ENCODE results near the gene EPB41L1.

Gene EPB41L1

GRCh38 chr20:36208257-36208656 lies 53.7 kb downstream of the EPB41L1 start:
- Histone ChIP-seq H3K4me3 (ENCODE audit: low read length in 2 of 2) (no peak overlapping the region), H3K9me3 (ENCODE audit: control insufficient read depth in 2 of 2, low read length in 2 of 2) (no peaks in the 10 kb centered on the region), H3K4me1 (ENCODE audit: control insufficient read depth, insufficient read depth, low read length) (no peaks in the 10 kb centered on the region), H3K9ac (ENCODE audit: low read length in 2 of 2) (no peak overlapping the region), H3K27me3 (ENCODE audit: control insufficient read depth in 1 of 2, insufficient read depth in 2 of 2, low read length in 2 of 2) (no peaks in the 10 kb centered on the region), H3K27ac (ENCODE audit: low read length) (no peak overlapping the region), H3K36me3 (ENCODE audit: control insufficient read depth in 2 of 2, insufficient read depth in 2 of 2, low read length in 2 of 2) (peaks cover 6 to 28% of the 10 kb centered on the region in 2 donors)

DNA sequence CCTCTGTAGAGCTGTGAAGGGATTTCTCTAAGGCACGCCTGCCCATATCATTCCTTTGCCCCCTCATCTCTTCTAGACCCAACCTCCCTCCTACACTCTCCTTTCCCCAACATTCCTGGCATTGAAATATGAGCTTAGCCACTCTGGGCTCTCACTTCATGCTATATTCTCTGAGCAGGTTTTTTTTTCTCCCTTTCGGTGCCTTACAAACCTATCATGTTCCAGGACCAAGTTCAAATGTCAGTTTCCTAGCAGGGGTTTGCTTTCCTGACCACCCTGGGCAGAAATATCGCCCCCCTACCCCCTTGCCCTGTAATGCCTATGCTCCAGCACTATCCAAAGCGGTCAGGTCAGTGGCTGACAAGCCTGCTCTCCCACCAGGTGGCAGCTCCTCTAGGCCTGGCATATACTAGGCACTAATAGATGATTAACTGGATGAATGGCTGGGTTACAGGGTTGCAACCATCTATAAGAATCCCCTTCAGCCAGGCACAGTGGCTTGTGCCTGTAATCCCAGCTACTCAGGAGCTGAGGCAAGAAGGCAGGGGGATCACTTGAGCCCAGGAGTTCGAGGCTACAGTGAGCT lies 56.0 kb downstream of the EPB41L1 start:
- H3K9me3 ChIP-seq (ENCODE audit: control insufficient read depth in 2 of 2, low read length in 2 of 2) = no peaks in the 10 kb centered on the region
- H3K36me3 ChIP-seq (ENCODE audit: control insufficient read depth in 2 of 2, insufficient read depth in 2 of 2, low read length in 2 of 2) = peaks cover 17 to 34% of the 10 kb centered on the region in 2 donors
- H3K27me3 ChIP-seq (ENCODE audit: control insufficient read depth in 1 of 2, insufficient read depth in 2 of 2, low read length in 2 of 2) = no peaks in the 10 kb centered on the region
- H3K4me1 ChIP-seq (ENCODE audit: control insufficient read depth, insufficient read depth, low read length) = no peaks in the 10 kb centered on the region
- no peak overlapping the region for H3K4me3 ChIP-seq (ENCODE audit: low read length in 2 of 2)
- no peak overlapping the region for H3K9ac ChIP-seq (ENCODE audit: low read length in 2 of 2)
- H3K27ac ChIP-seq (ENCODE audit: low read length) = no peak overlapping the region

DNA sequence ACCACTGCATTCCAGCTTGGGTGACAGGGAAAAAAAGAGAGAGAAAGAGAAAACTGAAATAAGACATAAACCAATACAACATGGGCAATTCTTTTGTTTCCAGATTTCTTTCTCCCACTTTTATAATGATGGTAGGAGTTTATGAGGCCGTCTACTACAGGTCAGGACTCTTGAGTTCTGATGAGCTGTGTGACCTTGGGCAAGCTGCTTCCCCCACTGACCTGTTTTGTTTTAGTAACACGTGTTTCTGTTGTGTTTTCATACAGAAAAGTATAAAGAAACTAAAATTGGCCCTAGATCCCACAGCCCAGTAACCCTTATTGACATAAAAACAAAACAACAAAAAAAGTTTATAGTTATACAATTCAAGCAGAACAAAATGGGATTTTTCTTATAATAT lies 58.8 kb downstream of the EPB41L1 start:
- H3K4me1 ChIP-seq (ENCODE audit: control insufficient read depth, insufficient read depth, low read length) = no peaks in the 10 kb centered on the region
- H3K36me3 ChIP-seq (ENCODE audit: control insufficient read depth in 2 of 2, insufficient read depth in 2 of 2, low read length in 2 of 2) = peaks cover 14 to 37% of the 10 kb centered on the region in 2 donors
- H3K4me3 ChIP-seq (ENCODE audit: low read length in 2 of 2) = no peak overlapping the region
- H3K27ac ChIP-seq (ENCODE audit: low read length) = no peak overlapping the region
- H3K27me3 ChIP-seq (ENCODE audit: control insufficient read depth in 1 of 2, insufficient read depth in 2 of 2, low read length in 2 of 2) = no peaks in the 10 kb centered on the region
- no peaks in the 10 kb centered on the region for H3K9me3 ChIP-seq (ENCODE audit: control insufficient read depth in 2 of 2, low read length in 2 of 2)
- no peak overlapping the region for H3K9ac ChIP-seq (ENCODE audit: low read length in 2 of 2)

GRCh38 chr20:36214684-36215256 lies 60.2 kb downstream of the EPB41L1 start:
- no peak overlapping the region for H3K4me3 ChIP-seq (ENCODE audit: low read length in 2 of 2)
- H3K4me1 ChIP-seq (ENCODE audit: control insufficient read depth, insufficient read depth, low read length) = no peaks in the 10 kb centered on the region
- peaks cover 14 to 33% of the 10 kb centered on the region in 2 donors for H3K36me3 ChIP-seq (ENCODE audit: control insufficient read depth in 2 of 2, insufficient read depth in 2 of 2, low read length in 2 of 2)
- no peaks in the 10 kb centered on the region for H3K27me3 ChIP-seq (ENCODE audit: control insufficient read depth in 1 of 2, insufficient read depth in 2 of 2, low read length in 2 of 2)
- no peak overlapping the region for H3K9ac ChIP-seq (ENCODE audit: low read length in 2 of 2)
- H3K27ac ChIP-seq (ENCODE audit: low read length) = no peak overlapping the region
- H3K9me3 ChIP-seq (ENCODE audit: control insufficient read depth in 2 of 2, low read length in 2 of 2) = no peaks in the 10 kb centered on the region

- Histone ChIP-seq H3K27me3 (ENCODE audit: control insufficient read depth in 1 of 2, insufficient read depth in 2 of 2, low read length in 2 of 2) (no peaks in the 10 kb centered on the region), H3K4me1 (ENCODE audit: control insufficient read depth, insufficient read depth, low read length) (no peaks in the 10 kb centered on the region), H3K36me3 (ENCODE audit: control insufficient read depth in 2 of 2, insufficient read depth in 2 of 2, low read length in 2 of 2) (peaks cover 14 to 36% of the 10 kb centered on the region in 2 donors), H3K9ac (ENCODE audit: low read length in 2 of 2) (no peak overlapping the region), H3K4me3 (ENCODE audit: low read length in 2 of 2) (no peak overlapping the region), H3K9me3 (ENCODE audit: control insufficient read depth in 2 of 2, low read length in 2 of 2) (no peaks in the 10 kb centered on the region), H3K27ac (ENCODE audit: low read length) (no peak overlapping the region)
Measured at GRCh38 chr20:36215778-36216177, 61.2 kb downstream of the EPB41L1 start.

- H3K9me3 ChIP-seq (ENCODE audit: control insufficient read depth in 2 of 2, low read length in 2 of 2) = no peaks in the 10 kb centered on the region
- H3K4me3 ChIP-seq (ENCODE audit: low read length in 2 of 2) = no peak overlapping the region
- H3K27ac ChIP-seq (ENCODE audit: low read length) = no peak overlapping the region
- H3K27me3 ChIP-seq (ENCODE audit: control insufficient read depth in 1 of 2, insufficient read depth in 2 of 2, low read length in 2 of 2) = no peaks in the 10 kb centered on the region
- H3K36me3 ChIP-seq (ENCODE audit: control insufficient read depth in 2 of 2, insufficient read depth in 2 of 2, low read length in 2 of 2) = peaks cover 17 to 38% of the 10 kb centered on the region in 2 donors
- H3K4me1 ChIP-seq (ENCODE audit: control insufficient read depth, insufficient read depth, low read length) = no peaks in the 10 kb centered on the region
- no peak overlapping the region for H3K9ac ChIP-seq (ENCODE audit: low read length in 2 of 2)
Measured at GRCh38 chr20:36216314-36217025, 61.9 kb downstream of the EPB41L1 start.

GRCh38 chr20:36217226-36217625 lies 62.7 kb downstream of the EPB41L1 start:
- Histone ChIP-seq H3K36me3 (ENCODE audit: control insufficient read depth in 2 of 2, insufficient read depth in 2 of 2, low read length in 2 of 2) (peaks cover 20 to 43% of the 10 kb centered on the region in 2 donors), H3K9ac (ENCODE audit: low read length in 2 of 2) (no peak overlapping the region), H3K27ac (ENCODE audit: low read length) (no peak overlapping the region)

GRCh38 chr20:36218380-36219064 lies 64.0 kb downstream of the EPB41L1 start:
- no peak overlapping the region for H3K27ac ChIP-seq (ENCODE audit: low read length)
- H3K36me3 ChIP-seq (ENCODE audit: control insufficient read depth in 2 of 2, insufficient read depth in 2 of 2, low read length in 2 of 2) = peaks cover 19 to 47% of the 10 kb centered on the region in 2 donors
- H3K4me1 ChIP-seq (ENCODE audit: control insufficient read depth, insufficient read depth, low read length) = no peaks in the 10 kb centered on the region
- H3K9ac ChIP-seq (ENCODE audit: low read length in 2 of 2) = no peak overlapping the region
- H3K27me3 ChIP-seq (ENCODE audit: control insufficient read depth in 1 of 2, insufficient read depth in 2 of 2, low read length in 2 of 2) = no peaks in the 10 kb centered on the region
- no peaks in the 10 kb centered on the region for H3K9me3 ChIP-seq (ENCODE audit: control insufficient read depth in 2 of 2, low read length in 2 of 2)
- no peak overlapping the region for H3K4me3 ChIP-seq (ENCODE audit: low read length in 2 of 2)

More at GRCh38 chr20:36217226-36217625, 62.7 kb downstream of the EPB41L1 start:
- no peaks in the 10 kb centered on the region for H3K27me3 ChIP-seq (ENCODE audit: control insufficient read depth in 1 of 2, insufficient read depth in 2 of 2, low read length in 2 of 2)
- H3K4me1 ChIP-seq (ENCODE audit: control insufficient read depth, insufficient read depth, low read length) = no peaks in the 10 kb centered on the region
- H3K4me3 ChIP-seq (ENCODE audit: low read length in 2 of 2) = no peak overlapping the region
- no peaks in the 10 kb centered on the region for H3K9me3 ChIP-seq (ENCODE audit: control insufficient read depth in 2 of 2, low read length in 2 of 2)

DNA sequence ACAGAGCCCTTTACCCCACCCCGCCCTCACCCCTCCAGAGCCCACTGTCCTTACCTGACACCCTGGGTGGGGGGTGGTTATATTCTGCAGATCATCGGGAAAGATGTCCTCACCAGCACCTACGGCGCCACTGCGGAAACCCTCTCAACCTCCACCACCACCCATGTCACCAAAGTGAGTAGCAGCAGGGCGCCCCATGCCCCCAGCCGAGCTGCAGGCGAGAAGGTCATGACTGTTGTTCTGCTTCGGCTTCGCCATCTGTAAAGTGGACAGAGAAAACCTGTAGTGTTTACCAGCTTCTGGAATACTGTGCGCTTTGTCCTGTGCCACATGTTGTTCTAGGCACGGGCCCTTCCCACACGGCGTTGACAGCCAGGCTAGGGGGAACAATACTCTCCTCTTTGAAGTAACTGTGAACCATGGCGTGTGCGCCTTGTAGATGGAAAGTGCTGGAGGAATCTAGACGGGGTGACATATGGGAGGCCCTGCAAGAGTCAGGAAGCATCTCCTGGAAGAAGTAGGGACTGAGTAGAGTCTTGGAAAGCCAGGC lies 65.2 kb downstream of the EPB41L1 start:
- peaks cover 13 to 38% of the 10 kb centered on the region in 2 donors for H3K36me3 ChIP-seq (ENCODE audit: control insufficient read depth in 2 of 2, insufficient read depth in 2 of 2, low read length in 2 of 2)
- H3K4me3 ChIP-seq (ENCODE audit: low read length in 2 of 2) = no peak overlapping the region
- H3K27me3 ChIP-seq (ENCODE audit: control insufficient read depth in 1 of 2, insufficient read depth in 2 of 2, low read length in 2 of 2) = no peaks in the 10 kb centered on the region
- no peaks in the 10 kb centered on the region for H3K9me3 ChIP-seq (ENCODE audit: control insufficient read depth in 2 of 2, low read length in 2 of 2)
- no peaks in the 10 kb centered on the region for H3K4me1 ChIP-seq (ENCODE audit: control insufficient read depth, insufficient read depth, low read length)
- no peak overlapping the region for H3K27ac ChIP-seq (ENCODE audit: low read length)
- H3K9ac ChIP-seq (ENCODE audit: low read length in 2 of 2) = no peak overlapping the region

GRCh38 chr20:36225666-36226065 lies 71.1 kb downstream of the EPB41L1 start:
- Histone ChIP-seq H3K36me3 (ENCODE audit: control insufficient read depth in 2 of 2, insufficient read depth in 2 of 2, low read length in 2 of 2) (peaks cover 8 to 38% of the 10 kb centered on the region in 2 donors), H3K27ac (ENCODE audit: low read length) (no peak overlapping the region), H3K9me3 (ENCODE audit: control insufficient read depth in 2 of 2, low read length in 2 of 2) (no peaks in the 10 kb centered on the region)

More at GRCh38 chr20:36225666-36226065, 71.1 kb downstream of the EPB41L1 start:
- Histone ChIP-seq H3K27me3 (ENCODE audit: control insufficient read depth in 1 of 2, insufficient read depth in 2 of 2, low read length in 2 of 2) (no peaks in the 10 kb centered on the region), H3K9ac (ENCODE audit: low read length in 2 of 2) (no peak overlapping the region), H3K4me1 (ENCODE audit: control insufficient read depth, insufficient read depth, low read length) (no peaks in the 10 kb centered on the region), H3K4me3 (ENCODE audit: low read length in 2 of 2) (no peak overlapping the region)
